Lower leg skin (tissue), 3 donors: ENCODE measurements around the gene MAD1L1.

Experiments used
- CTCF ChIP-seq, 3 donors: fragments of 450-650 bp; IDR thresholded peaks; one replicate each; pipeline ENCODE4 v1.5.1; 2016; ENCODE audit warnings: antibody characterized with exemption in 3 of 3, mild to moderate bottlenecking in 3 of 3, moderate library complexity in 2 of 3
- POLR2A ChIP-seq, 2 donors: fragments of 450-650 bp; IDR thresholded peaks; one replicate each; pipeline ENCODE4 v1.6.1; 2016 to 2017; ENCODE audit warnings: antibody characterized with exemption in 2 of 2, mild to moderate bottlenecking in 1 of 2, moderate library complexity in 1 of 2

GRCh38 chr7:1919539-1920265 lies 313.0 kb downstream of the MAD1L1 start:
- TF ChIP-seq CTCF (IDR thresholded peaks at IDR 0.05) (no peak), POLR2A (IDR thresholded peaks at IDR 0.05) (no peak)
